IMR-90 (cell line): ENCODE results near the gene CHD9.

Experiments used
- BHLHE40 ChIP-seq: fragments of 150-350 bp; IDR thresholded peaks from 2 replicates; pipeline ENCODE4 v1.6.1; 2016; ENCODE audit warnings: mild to moderate bottlenecking, low read depth, low read length
- CEBPB ChIP-seq: IDR thresholded peaks from 2 replicates; pipeline ENCODE4 v1.6.1; 2012; ENCODE audit warnings: low read depth, low read length, improper control_type of control experiment
- CTCF ChIP-seq: conservative IDR thresholded peaks from 2 replicates; pipeline ENCODE4 v1.5.1; 2012; ENCODE audit warnings: mild to moderate bottlenecking, low read depth, low read length, improper control_type of control experiment
- MAZ ChIP-seq: IDR thresholded peaks from 2 replicates; pipeline ENCODE4 v1.6.1; 2012; ENCODE audit warnings: low read depth, mild to moderate bottlenecking, low read length, improper control_type of control experiment, moderate library complexity, borderline replicate concordance
- POLR2A ChIP-seq: IDR thresholded peaks from 2 replicates; pipeline ENCODE4 v1.6.1; 2012; ENCODE audit warnings: mild to moderate bottlenecking, low read depth, low read length
- RAD21 ChIP-seq: IDR thresholded peaks from 2 replicates; pipeline ENCODE4 v1.6.1; 2012; ENCODE audit warnings: low read length, improper control_type of control experiment
- RFX5 ChIP-seq: IDR thresholded peaks from 2 replicates; pipeline ENCODE4 v1.8.0; 2012; ENCODE audit warnings: low read depth, mild to moderate bottlenecking, low read length, moderate library complexity
- USF2 ChIP-seq: fragments of 150-350 bp; IDR thresholded peaks from 2 replicates; pipeline ENCODE4 v1.6.1; 2017; ENCODE audit warnings: mild to moderate bottlenecking, antibody characterized with exemption, low read length, low read depth

- no peak for TF ChIP-seq RFX5
- TF ChIP-seq CTCF: no peak
- TF ChIP-seq CEBPB: no peak
- no peak for TF ChIP-seq MAZ
- TF ChIP-seq POLR2A: no peak
- no peak for TF ChIP-seq USF2
- no peak for TF ChIP-seq RAD21
- TF ChIP-seq BHLHE40: no peak
Measured at GRCh38 chr16:53058882-53059281, 4.1 kb downstream of the CHD9 start.
